HG03520 (cell line): ENCODE measurements around the gene GPX3.

Source experiments
- ATAC-seq: cut with Tn5 transposase; IDR thresholded peaks from one replicate; pipeline ENCODE4 v1.9.1; 2021; ENCODE audit warnings: mild to moderate bottlenecking, moderate library complexity; ENCODE audit not compliant: unreplicated experiment

The GPX3 gene

DNA sequence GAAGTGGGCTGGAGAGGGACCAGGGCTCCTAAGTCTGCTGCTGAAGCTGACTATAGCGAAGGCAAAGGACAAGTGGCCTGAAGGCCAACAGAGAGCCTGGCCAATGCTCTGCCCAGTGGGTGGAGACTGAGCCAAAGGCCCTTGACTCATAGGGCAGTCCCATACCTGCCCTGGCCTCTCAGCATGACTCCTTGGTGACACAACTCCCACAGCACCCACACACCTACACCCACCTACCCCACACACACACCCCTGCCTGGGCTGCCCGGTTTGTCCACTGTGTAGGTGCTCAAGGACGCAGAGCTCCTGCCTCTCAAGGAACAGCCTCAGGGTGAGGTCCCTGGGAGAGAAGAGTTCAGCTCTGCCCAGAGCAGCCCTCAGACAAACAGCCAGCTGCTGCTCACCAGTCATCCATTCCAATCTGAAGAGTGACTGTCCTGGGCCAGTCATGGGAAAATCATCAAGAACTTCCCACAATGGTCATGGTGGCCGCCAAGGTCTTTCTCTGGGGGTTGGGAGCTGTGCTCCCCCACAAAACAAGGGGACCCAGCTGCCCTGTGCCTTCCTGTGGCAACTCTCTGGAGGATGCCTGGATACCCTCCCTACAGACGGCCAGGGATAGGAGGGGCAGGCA, 55.4 kb downstream of the GPX3 start:
- no peak for ATAC-seq

DNA sequence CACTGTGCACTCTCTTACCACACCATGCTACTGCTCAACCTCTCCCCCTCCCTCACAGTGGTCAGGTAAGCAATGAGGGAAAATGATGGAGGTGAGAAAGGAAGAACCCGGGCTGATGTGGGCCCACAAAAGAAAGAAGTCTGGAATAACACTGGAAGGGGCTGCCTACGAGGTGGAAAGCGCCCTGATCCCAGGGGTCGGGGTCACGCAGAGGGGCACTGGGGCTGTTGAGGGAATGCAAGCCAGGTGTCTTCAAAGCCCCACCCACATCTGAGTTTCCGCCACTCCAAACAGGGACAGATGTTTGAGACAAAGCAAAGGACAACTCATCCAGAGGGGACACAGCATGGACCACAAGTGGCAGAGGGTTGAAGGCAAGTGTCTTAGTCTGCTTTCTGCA, 56.2 kb downstream of the GPX3 start:
- ATAC-seq: no peak

DNA sequence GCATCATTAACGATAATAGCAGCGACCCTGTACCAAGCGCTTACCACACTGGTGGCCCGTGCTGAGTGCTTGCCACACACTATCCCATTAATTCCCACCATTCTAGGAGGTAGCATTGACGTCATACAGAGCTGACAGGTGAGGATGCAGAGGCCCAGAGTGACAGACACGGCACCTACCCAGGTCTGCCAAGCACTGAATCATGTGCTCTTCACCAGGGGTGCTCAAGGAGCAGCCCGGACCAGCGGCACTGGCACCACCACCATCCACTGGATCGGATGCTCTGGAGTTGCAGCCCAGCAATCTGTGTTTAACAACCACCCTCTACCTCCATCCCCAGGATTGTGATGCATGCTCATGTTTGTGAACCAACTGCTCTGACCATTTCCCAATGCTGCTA, 57.0 kb downstream of the GPX3 start:
- no peak for ATAC-seq

DNA sequence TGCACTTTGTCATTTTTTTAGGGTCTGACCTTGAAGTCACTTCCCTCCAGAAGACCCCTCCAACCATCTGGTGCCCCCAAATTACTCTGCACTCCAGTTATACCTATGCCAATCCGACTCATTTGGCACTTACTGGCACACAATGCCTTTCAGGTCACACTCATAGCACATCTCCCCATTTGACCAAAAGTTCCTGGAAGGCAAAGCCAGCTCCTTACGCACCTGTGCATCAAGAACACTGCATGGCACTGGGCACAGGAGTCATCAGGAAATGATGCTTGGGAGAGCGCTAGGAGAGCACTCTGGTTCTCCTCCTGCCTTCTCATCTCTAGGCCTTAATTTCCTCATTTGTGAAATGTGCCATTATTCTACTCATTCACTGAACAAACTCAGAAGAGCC, 57.6 kb downstream of the GPX3 start:
- ATAC-seq: no peak
